ENCODE measurements around the gene LHFPL2.

Gene LHFPL2

DNA sequence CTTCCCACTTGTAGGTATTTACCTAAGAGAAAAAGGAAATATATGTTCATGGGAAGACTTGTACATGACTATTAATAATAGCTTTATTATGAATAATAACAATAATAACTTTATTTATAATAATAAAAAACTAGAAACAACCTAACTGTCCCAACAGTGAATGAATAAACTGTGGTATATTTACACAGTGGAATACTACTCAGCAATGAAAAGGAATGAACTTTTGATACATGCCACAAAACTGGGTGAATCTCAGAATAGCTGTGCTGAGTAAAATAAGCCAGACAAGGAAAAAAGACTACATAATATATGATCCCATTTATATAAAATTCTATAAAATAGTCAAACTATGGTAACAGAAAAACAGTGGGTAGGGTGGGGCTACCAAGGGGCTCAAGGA, 199.5 kb downstream of the LHFPL2 start:
- Mint-ChIP-seq H3K9me3 (peaks cover 4% of the 10 kb centered on the region), H3K27ac (no peak overlapping the region), H3K4me1 (ENCODE audit: low read depth) (no peaks in the 10 kb centered on the region), H3K36me3 (ENCODE audit: low read depth) (peaks cover 34% of the 10 kb centered on the region), H3K27me3 (no peaks in the 10 kb centered on the region), H3K4me3 (no peak overlapping the region)

DNA sequence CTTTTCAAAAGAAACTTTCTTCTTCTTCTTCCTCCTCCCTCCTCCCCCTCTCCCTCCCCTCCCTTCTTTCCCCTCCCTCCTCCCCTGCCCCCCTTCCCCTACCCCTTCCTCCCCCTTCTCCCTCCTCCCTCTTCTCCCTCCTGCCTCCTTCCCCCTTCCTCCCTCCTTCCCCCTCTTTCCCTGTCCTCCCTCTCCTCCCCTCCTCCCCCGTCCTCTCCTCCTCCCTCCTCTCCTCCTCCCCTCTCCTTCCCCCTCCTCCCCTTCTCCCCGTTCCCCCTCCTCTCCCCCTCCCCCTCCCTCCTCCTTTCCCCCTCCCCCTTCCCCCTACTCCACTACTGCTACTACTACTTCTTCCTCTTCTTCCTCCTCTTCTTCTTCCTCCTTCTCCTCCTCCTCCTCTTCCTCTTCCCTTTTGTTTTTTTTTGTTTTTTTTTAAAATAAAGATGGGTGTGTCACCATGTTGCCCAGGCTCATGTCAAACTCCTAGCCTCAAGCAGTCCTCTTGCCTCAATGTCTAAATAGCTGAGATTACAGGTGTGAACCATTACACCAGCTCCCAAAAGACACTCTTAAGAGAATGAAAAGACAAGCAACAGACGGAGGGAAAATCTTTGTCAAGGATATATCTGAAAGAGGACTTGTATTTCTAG, 200.7 kb downstream of the LHFPL2 start:
- Mint-ChIP-seq H3K27me3 (no peaks in the 10 kb centered on the region), H3K4me1 (ENCODE audit: low read depth) (no peaks in the 10 kb centered on the region), H3K4me3 (no peak overlapping the region), H3K9me3 (peaks cover 4% of the 10 kb centered on the region), H3K27ac (no peak overlapping the region), H3K36me3 (ENCODE audit: low read depth) (peaks cover 42% of the 10 kb centered on the region)
